SK-N-SH (cell line): ENCODE results near the gene PTPRD. TPM values are rescaled to one million over a fixed set of nuclear protein-coding genes. Genes with fewer than 3 reads are reported as not detected.

Experiments used
- CTCF ChIA-PET: fragments of 300-600, 350-600 bp; formaldehyde crosslinking; extraction: SDS; loops from one replicate; lab custom pipeline; 2021; lab: Yijun Ruan, JAX
- POLR2A ChIA-PET: fragments of 350-600 bp; sonication (Branson Sonifier 250); formaldehyde crosslinking; extraction: SDS; loops from one replicate; lab custom pipeline; 2020; ENCODE audit warnings: antibody characterized with exemption, inconsistent platforms; lab: Yijun Ruan, JAX
- DNase-seq: peaks from one replicate; pipeline ENCODE4 v3.0.0; 2012
- H2AFZ ChIP-seq: fragments of 200-600 bp; sonication (generic); 2 replicates; pipeline ENCODE4 v1.8.1; 2016; ENCODE audit warnings: antibody characterized with exemption, mild to moderate bottlenecking, low read depth
- H3F3A ChIP-seq: fragments of 200-600 bp; sonication (generic); replicated peaks from 2 replicates; pipeline ENCODE3; 2016; ENCODE audit warnings: antibody characterized with exemption, mild to moderate bottlenecking; ENCODE audit not compliant: insufficient read depth
- H3K27ac ChIP-seq, 2 experiments: fragments of 200-500 bp in 1 of 2; fragments of 200-600 bp in 1 of 2; sonication (Bioruptor generic) in 1 of 2; sonication (generic), shearing (Covaris generic) in 1 of 2; 2 replicates each; pipeline versions ENCODE4 v1.5.1 to v1.6.1; 2014 to 2016; ENCODE audit warnings: low read depth in 2 of 2, inconsistent platforms in 1 of 2, low read length in 1 of 2, mild to moderate bottlenecking in 1 of 2, mixed read lengths in 1 of 2
- H3K27me3 ChIP-seq: fragments of 200-600 bp; sonication (generic), shearing (Covaris generic); 2 replicates; pipeline ENCODE4 v1.6.1; 2016; ENCODE audit warnings: mixed run types; ENCODE audit not compliant: insufficient read depth
- H3K36me3 ChIP-seq, 2 experiments: fragments of 200-500 bp in 1 of 2; fragments of 200-600 bp in 1 of 2; sonication (Bioruptor generic) in 1 of 2; sonication (generic) in 1 of 2; replicated peaks in 1 of 2; 2 replicates each; pipeline versions ENCODE3 to v1.5.1; 2014 to 2016; ENCODE audit warnings: low read length in 1 of 2, mild to moderate bottlenecking in 1 of 2; ENCODE audit not compliant: insufficient read depth in 2 of 2, control insufficient read depth in 1 of 2
- H3K4me1 ChIP-seq, 2 experiments: fragments of 200-500 bp in 1 of 2; fragments of 200-600 bp in 1 of 2; sonication (Bioruptor generic) in 1 of 2; sonication (generic), shearing (Covaris generic) in 1 of 2; 2 replicates each; pipeline versions ENCODE4 v1.5.1 to v1.6.1; 2014 to 2016; ENCODE audit warnings: low read depth in 1 of 2, low read length in 1 of 2, mixed run types in 1 of 2; ENCODE audit not compliant: insufficient read depth in 2 of 2, control insufficient read depth in 1 of 2
- H3K4me2 ChIP-seq: fragments of 200-600 bp; sonication (generic), shearing (Covaris generic); 2 replicates; pipeline ENCODE4 v1.6.1; 2017; ENCODE audit warnings: mixed run types
- H3K4me3 ChIP-seq, 2 experiments: fragments of 200-500 bp in 1 of 2; fragments of 200-600 bp in 1 of 2; sonication (Bioruptor generic) in 1 of 2; sonication (generic), shearing (Covaris generic) in 1 of 2; 2 replicates each; pipeline versions ENCODE4 v1.5.1 to v1.8.1; 2014 to 2016; ENCODE audit warnings: low read depth in 2 of 2, inconsistent platforms in 1 of 2, low read length in 1 of 2, mild to moderate bottlenecking in 1 of 2, mixed read lengths in 1 of 2, moderate library complexity in 1 of 2
- H3K79me2 ChIP-seq: fragments of 200-600 bp; sonication (generic); 2 replicates; pipeline ENCODE4 v1.8.1; 2017; ENCODE audit warnings: mild to moderate bottlenecking; ENCODE audit not compliant: insufficient read depth
- H3K9ac ChIP-seq: fragments of 200-600 bp; sonication (generic); 2 replicates; pipeline ENCODE4 v1.6.1; 2017; ENCODE audit warnings: mixed run types
- H3K9me2 ChIP-seq: fragments of 200-600 bp; sonication (generic); 2 replicates; pipeline ENCODE4 v1.6.1; 2017; ENCODE audit warnings: mixed run types
- H3K9me3 ChIP-seq: fragments of 200-600 bp; sonication (generic); 2 replicates; pipeline ENCODE4 v1.6.1; 2017; ENCODE audit warnings: mixed run types, mild to moderate bottlenecking, moderate library complexity
- H4K20me1 ChIP-seq: fragments of 200-600 bp; sonication (generic); 2 replicates; pipeline ENCODE4 v1.6.1; 2017; ENCODE audit warnings: mild to moderate bottlenecking, mixed run types; ENCODE audit not compliant: insufficient read depth
- CTCF ChIP-seq: fragments of 200-600 bp; sonication (generic); IDR thresholded peaks from 2 replicates; pipeline ENCODE4 v1.6.1; 2017; ENCODE audit warnings: antibody characterized with exemption, mild to moderate bottlenecking, moderate library complexity
- FOSL2 ChIP-seq: IDR thresholded peaks from 2 replicates; pipeline ENCODE4 v1.4.0; 2012; ENCODE audit warnings: low read depth, mild to moderate bottlenecking, moderate library complexity, borderline replicate concordance
- FOXJ3 ChIP-seq: sonication (generic); formaldehyde crosslinking; IDR thresholded peaks from 2 replicates; pipeline ENCODE4 v1.5.1; 2020; ENCODE audit warnings: mild to moderate bottlenecking, missing genetic modification reagents
- FOXM1 ChIP-seq: IDR thresholded peaks from 2 replicates; pipeline ENCODE4 v1.4.0; 2012; ENCODE audit warnings: low read depth, mild to moderate bottlenecking
- IRF3 ChIP-seq: fragments of 150-350 bp; IDR thresholded peaks from 2 replicates; pipeline ENCODE4 v1.6.1; 2016; ENCODE audit warnings: mild to moderate bottlenecking, low read depth, low read length
- JUND ChIP-seq: IDR thresholded peaks from 2 replicates; pipeline ENCODE4 v1.4.0; 2012
- MAX ChIP-seq: IDR thresholded peaks from 2 replicates; pipeline ENCODE4 v1.4.0; 2012; ENCODE audit warnings: low read depth
- MXI1 ChIP-seq: IDR thresholded peaks from 2 replicates; pipeline ENCODE4 v1.6.1; 2012; ENCODE audit warnings: mild to moderate bottlenecking, low read depth, low read length, improper control_type of control experiment
- NFIC ChIP-seq: IDR thresholded peaks from 2 replicates; pipeline ENCODE4 v1.4.0; 2012; ENCODE audit warnings: borderline replicate concordance
- PBX3 ChIP-seq: IDR thresholded peaks from 2 replicates; pipeline ENCODE4; 2012
- TAF1 ChIP-seq: IDR thresholded peaks from 2 replicates; pipeline ENCODE4 v1.6.1; 2012; ENCODE audit warnings: low read depth, mild to moderate bottlenecking, low read length, moderate library complexity, borderline replicate concordance
- TEAD4 ChIP-seq: IDR thresholded peaks from 2 replicates; pipeline ENCODE4 v1.4.0; 2012; ENCODE audit warnings: mild to moderate bottlenecking, borderline replicate concordance; ENCODE audit not compliant: insufficient read depth
- USF1 ChIP-seq: IDR thresholded peaks from 2 replicates; pipeline ENCODE4 v1.4.0; 2012; ENCODE audit warnings: low read depth, borderline replicate concordance
- YY1 ChIP-seq: IDR thresholded peaks from 2 replicates; pipeline ENCODE4 v1.4.0; 2012; ENCODE audit warnings: low read depth, mild to moderate bottlenecking
- WGBS: methylation state at CpG from one replicate; pipeline ENCODE4 v1.1.6; 2017; ENCODE audit warnings: low lambda C conversion rate; 5-methylcytosine and 5-hydroxymethylcytosine counted together
- polyA plus RNA-seq, 3 experiments: library from polyadenylated mRNA; depleted of rRNA; stranded (reverse); fragments of >200 nt; gene quantifications; 2 replicates each; pipeline ENCODE4 v1.2.3, GENCODE V29; 2012

Gene PTPRD
- polyA plus RNA-seq, 1 of the 3 experiments (the other 2 are of a cell fraction) = 0.15 TPM

- Histone ChIP-seq H2AFZ (no peak overlapping the region), H3K9me2 (no peaks in the 10 kb centered on the region), H3K4me1 (no peaks in the 10 kb centered on the region; a peak in 1 of 4 replicates), H3F3A (no peaks in the 10 kb centered on the region), H3K27ac (no peak overlapping the region), H3K9me3 (no peaks in the 10 kb centered on the region), H3K79me2 (no peaks in the 10 kb centered on the region), H4K20me1 (no peaks in the 10 kb centered on the region), H3K9ac (no peak overlapping the region), H3K27me3 (no peaks in the 10 kb centered on the region), H3K4me2 (no peak overlapping the region), H3K4me3 (no peak overlapping the region), H3K36me3 (no peaks in the 10 kb centered on the region)
- DNase-seq = no peak
- WGBS = 58% methylated on average over 2 of the region's 2 CpGs
- no peak for TF ChIP-seq MAX
- no peak for TF ChIP-seq FOXM1
- TF ChIP-seq TAF1 = no peak
- no peak for TF ChIP-seq YY1
- no peak for TF ChIP-seq CTCF
- TF ChIP-seq IRF3 = no peak
- no peak for TF ChIP-seq NFIC
- TF ChIP-seq FOSL2 = no peak
- TF ChIP-seq JUND = no peak
- no peak for TF ChIP-seq TEAD4
- TF ChIP-seq USF1 = no peak
- no peak for TF ChIP-seq MXI1
- no peak for TF ChIP-seq FOXJ3 (CRISPR knock-in tag)
- TF ChIP-seq PBX3 = no peak
- ChIA-PET CTCF (interaction anchor here (1.1 to 3.5 kb wide), 3 partner anchors 17 to 22 kb away, joined by 4 to 24 read pairs (median 7); no protein-coding TSS in a partner anchor), POLR2A (no interaction called here)
These were observed 691.0 kb downstream of the PTPRD start for GRCh38 chr9:9921805-9922204.
